K562 (cell line): Measurements from ENCODE around the gene FBXO28. TPM values are rescaled to one million over a fixed set of nuclear protein-coding genes. Genes with fewer than 3 reads are reported as not detected.

ENCODE experiments used
- ATAC-seq: fragments of 200-7000 bp; cut with Tn5 transposase; 3 replicates; pipeline ENCODE4 v1.9.1; 2020; ENCODE audit warnings: moderate library complexity
- BruUV-seq: library from RNA; stranded (reverse); fragments of 400-500 nt; replicated peaks from 2 replicates; lab custom pipeline; 2021; lab: Mats Ljungman, UMichigan
- CTCF ChIA-PET: fragments of 300-600 bp; formaldehyde crosslinking; extraction: SDS; loops from one replicate; lab custom pipeline; 2021; ENCODE audit warnings: low intra/inter-chr PET ratio; lab: Yijun Ruan, JAX
- POLR2A ChIA-PET: fragments of 300-600, 350-650 bp; sonication (Branson Sonifier 250); formaldehyde crosslinking; extraction: SDS; loops from one replicate; lab custom pipeline; 2021; ENCODE audit warnings: antibody characterized with exemption, inconsistent platforms; lab: Yijun Ruan, JAX
- DNase-seq, 4 experiments: peaks; one replicate each; pipeline versions ENCODE4 v3.0.0 to v3.0.0-alpha.2; 2011 to 2018; ENCODE audit warnings: low spot score in 3 of 4, mixed read lengths in 3 of 4; ENCODE audit errors: extremely low read depth in 1 of 4
- FAIRE-seq: peaks from 2 replicates; lab custom pipeline; 2011; peaks lifted over from hg19 to GRCh38; lab: Jason Lieb, UNC
- H2AFZ ChIP-seq: 2 replicates; pipeline ENCODE4 v1.6.0; 2011; ENCODE audit warnings: low read depth, low read length, control low read depth, inconsistent platforms
- H3K27ac ChIP-seq: fragments of 200-600 bp; 3 replicates; pipeline ENCODE4 v1.8.0; 2011; ENCODE audit warnings: low read depth, mild to moderate bottlenecking, control low read depth, inconsistent platforms, low read length, moderate library complexity, mixed read lengths; ENCODE audit errors: extremely low read depth
- H3K27me3 ChIP-seq, 2 experiments: fragments of 300-600 bp in 1 of 2; 2 replicates in 1 of 2; 3 replicates in 1 of 2; pipeline versions ENCODE4 v1.6.0 to v1.8.0; 2011; ENCODE audit warnings: inconsistent platforms in 2 of 2, low read length in 2 of 2, mild to moderate bottlenecking in 1 of 2, mixed read lengths in 1 of 2, moderate library complexity in 1 of 2; ENCODE audit not compliant: control insufficient read depth in 2 of 2, insufficient read depth in 2 of 2
- H3K36me3 ChIP-seq: fragments of 300-600 bp; 3 replicates; pipeline ENCODE4 v1.8.0; 2011; ENCODE audit warnings: mild to moderate bottlenecking, low read length, inconsistent platforms; ENCODE audit not compliant: control insufficient read depth, insufficient read depth
- H3K4me1 ChIP-seq, 2 experiments: fragments of 200-600 bp in 1 of 2; replicated peaks in 1 of 2; 2 replicates in 1 of 2; 3 replicates in 1 of 2; pipeline versions ENCODE4 v1.5.1 to v1.8.0; 2011; ENCODE audit warnings: inconsistent platforms in 2 of 2, low read length in 2 of 2, mild to moderate bottlenecking in 1 of 2, mixed read lengths in 1 of 2, moderate library complexity in 1 of 2; ENCODE audit not compliant: control insufficient read depth in 2 of 2, insufficient read depth in 2 of 2
- H3K4me2 ChIP-seq: 2 replicates; pipeline ENCODE4 v1.6.1; 2011; ENCODE audit warnings: low read length, control low read depth, inconsistent platforms, mixed read lengths; ENCODE audit not compliant: insufficient read depth
- H3K4me3 ChIP-seq: fragments of 200-600 bp; sonication (generic), shearing (Covaris generic); 2 replicates; pipeline ENCODE4 v1.5.1; 2016; ENCODE audit warnings: control low read depth, inconsistent platforms
- H3K79me2 ChIP-seq: fragments of 200-600 bp; 3 replicates; pipeline ENCODE4 v1.8.0; 2011; ENCODE audit warnings: low read length, inconsistent platforms; ENCODE audit not compliant: control insufficient read depth, insufficient read depth
- H3K9ac ChIP-seq, 2 experiments: 2 replicates each; pipeline versions ENCODE4 v1.6.0 to v1.6.1; 2011; ENCODE audit warnings: low read depth in 2 of 2, low read length in 2 of 2, control low read depth in 1 of 2, inconsistent platforms in 1 of 2, mild to moderate bottlenecking in 1 of 2, mixed read lengths in 1 of 2; ENCODE audit not compliant: insufficient read depth in 1 of 2
- H3K9me1 ChIP-seq: one replicate; pipeline ENCODE4 v1.6.0; 2011; ENCODE audit warnings: inconsistent platforms, mild to moderate bottlenecking, low read length, moderate library complexity; ENCODE audit not compliant: control insufficient read depth, insufficient read depth
- H3K9me3 ChIP-seq: replicated peaks from 2 replicates; pipeline ENCODE4 v1.5.1; 2011; ENCODE audit warnings: low read depth, low read length, inconsistent platforms; ENCODE audit not compliant: control insufficient read depth, insufficient read depth
- H4K20me1 ChIP-seq: replicated peaks from 2 replicates; pipeline ENCODE4 v1.6.1; 2011; ENCODE audit warnings: low read length, inconsistent platforms, mixed read lengths; ENCODE audit not compliant: control insufficient read depth, insufficient read depth
- ZBTB40 ChIP-seq, 2 experiments: fragments of 450-650 bp in 1 of 2; sonication (generic) in 1 of 2; formaldehyde crosslinking in 1 of 2; IDR thresholded peaks; 2 replicates each; pipeline versions ENCODE4 v1.7.1 to v1.9.0; 2016 to 2022; ENCODE audit warnings: inconsistent platforms in 1 of 2, mild to moderate bottlenecking in 1 of 2, missing genetic modification reagents in 1 of 2
- ZNF224 ChIP-seq: sonication (generic); formaldehyde crosslinking; IDR thresholded peaks from 2 replicates; pipeline ENCODE4 v1.8.0; 2022; ENCODE audit warnings: mild to moderate bottlenecking, missing genetic modification reagents
- whole genome bisulfite sequencing: fragments of 100-300 bp; shearing (Covaris generic); methylation state at CpG from one replicate; pipeline ENCODE4 v1.1.6; 2016; ENCODE audit warnings: low coverage, mixed read lengths; ENCODE audit not compliant: insufficient coverage; ENCODE audit errors: missing lambda C conversion rate; 5-methylcytosine and 5-hydroxymethylcytosine counted together
- in situ Hi-C: fragments of 300-500 bp; cut with MboI; formaldehyde crosslinking; loops from 4 replicates; pipeline ENCODE4 v1.15.0; 2018; ENCODE audit warnings: inconsistent platforms, mixed read lengths
- intact Hi-C: fragments of 100-400 bp; cut with micrococcal nuclease; formaldehyde crosslinking; loops from 2 replicates; pipeline ENCODE4 v1.14.2; 2022
- polyA plus RNA-seq, 8 experiments: library from polyadenylated mRNA; depleted of rRNA in 4 of 8; stranded (reverse) in 5 of 8; unstranded in 3 of 8; fragments of >200 nt; fragmentation: Nextera tagmentation in 2 of 8; fragmentation: Illumina TruSeq in 1 of 8; extraction: Ambion mirVana in 2 of 8; extraction: Trizol in 1 of 8; gene quantifications; 2 replicates each; pipeline versions ENCODE4 v1.2.1 to v1.2.3, GENCODE V29; 2011 to 2014; ENCODE audit warnings: inconsistent platforms in 1 of 8, missing spikeins in 1 of 8
- total RNA-seq, 7 experiments: library from RNA; depleted of rRNA in 6 of 7; stranded (reverse); fragments of >200 nt in 6 of 7; fragmentation: Illumina TruSeq in 2 of 7; extraction: Trizol in 2 of 7; gene quantifications; 2 replicates each; pipeline versions ENCODE4 v1.2.1 to v1.2.3, GENCODE V29; 2011 to 2021; ENCODE audit warnings: low replicate concordance in 1 of 7

Gene FBXO28
- total and polyA plus RNA-seq, 9 of the 15 experiments (the other 6 are each of a cell fraction or from before 2014, with no cell fraction given) = 4.1 to 34.8 (median 25.3) TPM

GRCh38 chr1:224178894-224179293, 65.0 kb downstream of the FBXO28 start:
- Histone ChIP-seq H3K4me3 (no peak overlapping the region), H3K4me2 (no peak overlapping the region), H3K4me1 (peaks cover 5 to 18% of the 10 kb centered on the region in 2 experiments; a peak in 3 of 5 replicates), H3K9me1 (no peaks in the 10 kb centered on the region), H4K20me1 (no peaks in the 10 kb centered on the region), H3K36me3 (no peaks in the 10 kb centered on the region)
- CTCF ChIA-PET = no interaction called here
- WGBS = 84% methylated on average over 5 of the region's 5 CpGs
- no TSS peak for BruUV-seq
- in situ Hi-C loops = no loop called here
- ATAC-seq = no peak
- 0 out of 2 replicates have a peak, but pooled peaks have one; percentile 39 for TF ChIP-seq ZBTB40 (IDR thresholded peaks at IDR 0.05)
- no peak for TF ChIP-seq ZBTB40 (CRISPR knock-in tag; IDR thresholded peaks at IDR 0.05)
- TF ChIP-seq ZNF224 = no peak
- TF ChIP-seq, all 486 proteins: peak for 1
- H3K27me3 ChIP-seq = no peaks in the 10 kb centered on the region
- peaks cover 9% of the 10 kb centered on the region for H3K79me2 ChIP-seq
- intact Hi-C loops = no loop called here
- no peak for FAIRE-seq
- no peaks in the 10 kb centered on the region for H3K9me3 ChIP-seq
- DNase-seq = no peak
- H2AFZ ChIP-seq = no peak overlapping the region
- no peak overlapping the region for H3K27ac ChIP-seq
- no peak overlapping the region for H3K9ac ChIP-seq
- POLR2A ChIA-PET = interaction anchor here (0.8 to 1.6 kb wide), 4 partner anchors 8 to 15 kb away, joined by 3 to 6 read pairs (median 4); no protein-coding TSS in a partner anchor
